Body of pancreas (tissue), 4 donors: ENCODE measurements around the gene FAM240A. TPM values are rescaled to one million over a fixed set of nuclear protein-coding genes. Genes with fewer than 3 reads are reported as not detected.
A peak's percentile ranks its signal among the peaks of the same experiment; 100 is the strongest.
"Not testable (repeated sequence)": the region's sequence is repeated elsewhere in the genome, so short reads cannot be mapped to it uniquely, and the experiment has no call there.

ENCODE experiments used
- ATAC-seq: fragments of 150-250 bp; one replicate; pipeline ENCODE4 v1.9.1; 2016
- DNase-seq, 4 donors: peaks; one replicate each; pipeline ENCODE4 v3.0.0-alpha.2; 2019
- H3K27ac ChIP-seq, 4 donors: fragments of 200-600 bp; sonication (generic); 1 replicate in 3 of 4; 2 replicates in 1 of 4; pipeline versions ENCODE4 v1.5.1 to v1.6.1; 2016 to 2019; ENCODE audit warnings: mild to moderate bottlenecking in 1 of 4, mixed read lengths in 1 of 4, moderate library complexity in 1 of 4
- H3K27me3 ChIP-seq, 2 donors: fragments of 200-600 bp; sonication (generic); one replicate each; pipeline ENCODE4 v1.6.0; 2016; ENCODE audit warnings: mild to moderate bottlenecking in 1 of 2
- H3K36me3 ChIP-seq, 2 donors: fragments of 200-600 bp; sonication (generic); replicated peaks in 1 of 2; 2 replicates each; pipeline ENCODE4 v1.5.1; 2016; ENCODE audit warnings: low read depth in 2 of 2; ENCODE audit not compliant: insufficient read depth in 1 of 2
- H3K4me1 ChIP-seq: fragments of 200-600 bp; sonication (generic); one replicate; pipeline ENCODE4 v1.6.0; 2016
- H3K4me3 ChIP-seq, 2 donors: fragments of 200-600 bp; sonication (generic); 1 replicate in 1 of 2; 2 replicates in 1 of 2; pipeline ENCODE4 v1.5.1; 2016 to 2019
- H3K9me3 ChIP-seq, 3 donors: fragments of 200-600 bp; sonication (generic); 1 replicate in 2 of 3; 2 replicates in 1 of 3; pipeline ENCODE4 v1.5.1; 2016
- POLR2A ChIP-seq, 3 donors: fragments of 450-650 bp; IDR thresholded peaks; one replicate each; pipeline ENCODE4 v1.6.1; 2016; ENCODE audit warnings: antibody characterized with exemption in 3 of 3, mild to moderate bottlenecking in 2 of 3
- WGBS, 2 donors: methylation state at CpG; one replicate each; pipeline ENCODE4 v1.1.5; 2017; 5-methylcytosine and 5-hydroxymethylcytosine counted together
- intact Hi-C: fragments of 100-400 bp; cut with DNase I; formaldehyde crosslinking; loops from one replicate; pipeline ENCODE4 v1.15.1; 2023
- total RNA-seq, 2 donors: library from RNA; depleted of rRNA; stranded (reverse); fragments of >200 nt; gene quantifications; one replicate each; pipeline ENCODE4 v1.1.0, GENCODE V29; 2016
- TF ChIP-seq, protein P1 (sequence below), 7 experiments: fragments of 450-650 bp in 4 of 7; fragments of 200-600 bp in 3 of 7; sonication (generic) in 3 of 7; IDR thresholded peaks; one replicate each; pipeline ENCODE4 v1.5.1; 2016 to 2019; ENCODE audit warnings: antibody characterized with exemption in 7 of 7

Gene FAM240A
- total RNA-seq, 2 donors from 2014 or later, result not detected

DNA sequence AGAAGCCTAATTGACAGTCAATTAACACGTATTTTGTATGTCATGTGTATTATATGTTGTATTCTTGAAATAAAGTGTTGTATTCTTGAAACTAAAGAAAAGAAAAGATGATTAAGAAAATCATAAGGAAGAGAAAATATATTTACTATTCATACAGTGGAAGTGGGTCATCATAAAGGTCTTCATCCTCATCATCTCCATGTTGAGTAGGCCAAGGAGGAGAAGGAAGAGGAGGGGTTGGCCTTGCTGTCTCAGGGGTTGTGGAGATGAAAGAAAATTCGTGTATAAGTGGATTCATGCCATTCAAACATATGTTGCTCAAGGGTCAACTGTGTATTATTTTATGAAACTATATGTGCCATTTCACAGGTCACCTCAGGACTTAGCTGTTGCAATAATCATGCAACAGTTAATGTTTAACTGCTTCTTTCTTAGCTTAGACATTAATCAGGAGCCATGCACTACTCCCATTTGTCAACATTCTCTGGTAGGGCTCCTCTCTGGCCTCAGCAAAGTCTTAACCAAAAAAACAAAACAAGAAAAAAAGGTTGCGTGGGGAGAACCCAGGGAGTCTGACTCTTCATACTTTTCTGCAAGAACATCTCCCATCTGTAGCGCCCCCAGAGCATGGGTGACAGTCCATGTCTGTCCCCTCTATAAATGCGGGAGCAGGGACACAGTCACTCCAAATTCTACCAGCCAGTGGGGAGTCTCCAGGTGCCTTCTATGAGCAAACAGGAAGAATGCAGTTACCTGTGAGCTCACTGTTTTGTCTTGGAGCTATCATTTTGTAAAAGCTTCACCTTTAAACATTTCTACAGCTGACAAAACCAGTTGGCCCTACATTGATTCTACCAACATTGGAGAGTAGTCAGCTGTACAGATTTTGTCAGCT lies 26.3 kb upstream of the FAM240A start:
- intact Hi-C loops, result no loop called here
- Histone ChIP-seq H3K4me3 (no peak overlapping the region), H3K27me3 (no peaks in the 10 kb centered on the region), H3K9me3 (no peaks in the 10 kb centered on the region), H3K36me3 (no peaks in the 10 kb centered on the region), H3K27ac (peak overlapping the region in 3 of 4 donors; percentile 59 to 76 (median 72)), H3K4me1 (peaks cover 25% of the 10 kb centered on the region)
- whole genome bisulfite sequencing, 2 donors, result 47 to 48% methylated on average over 5 of the region's 5 CpGs
- DNase-seq, result peak; percentile 25 to 49 (median 34)
- TF ChIP-seq, protein P1, sequence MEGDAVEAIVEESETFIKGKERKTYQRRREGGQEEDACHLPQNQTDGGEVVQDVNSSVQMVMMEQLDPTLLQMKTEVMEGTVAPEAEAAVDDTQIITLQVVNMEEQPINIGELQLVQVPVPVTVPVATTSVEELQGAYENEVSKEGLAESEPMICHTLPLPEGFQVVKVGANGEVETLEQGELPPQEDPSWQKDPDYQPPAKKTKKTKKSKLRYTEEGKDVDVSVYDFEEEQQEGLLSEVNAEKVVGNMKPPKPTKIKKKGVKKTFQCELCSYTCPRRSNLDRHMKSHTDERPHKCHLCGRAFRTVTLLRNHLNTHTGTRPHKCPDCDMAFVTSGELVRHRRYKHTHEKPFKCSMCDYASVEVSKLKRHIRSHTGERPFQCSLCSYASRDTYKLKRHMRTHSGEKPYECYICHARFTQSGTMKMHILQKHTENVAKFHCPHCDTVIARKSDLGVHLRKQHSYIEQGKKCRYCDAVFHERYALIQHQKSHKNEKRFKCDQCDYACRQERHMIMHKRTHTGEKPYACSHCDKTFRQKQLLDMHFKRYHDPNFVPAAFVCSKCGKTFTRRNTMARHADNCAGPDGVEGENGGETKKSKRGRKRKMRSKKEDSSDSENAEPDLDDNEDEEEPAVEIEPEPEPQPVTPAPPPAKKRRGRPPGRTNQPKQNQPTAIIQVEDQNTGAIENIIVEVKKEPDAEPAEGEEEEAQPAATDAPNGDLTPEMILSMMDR (IDR thresholded peaks at IDR 0.05), result peak in 1 of 7 experiments; percentile 7
- no peak for TF ChIP-seq POLR2A (IDR thresholded peaks at IDR 0.05)
- ATAC-seq, result peak; percentile 99

DNA sequence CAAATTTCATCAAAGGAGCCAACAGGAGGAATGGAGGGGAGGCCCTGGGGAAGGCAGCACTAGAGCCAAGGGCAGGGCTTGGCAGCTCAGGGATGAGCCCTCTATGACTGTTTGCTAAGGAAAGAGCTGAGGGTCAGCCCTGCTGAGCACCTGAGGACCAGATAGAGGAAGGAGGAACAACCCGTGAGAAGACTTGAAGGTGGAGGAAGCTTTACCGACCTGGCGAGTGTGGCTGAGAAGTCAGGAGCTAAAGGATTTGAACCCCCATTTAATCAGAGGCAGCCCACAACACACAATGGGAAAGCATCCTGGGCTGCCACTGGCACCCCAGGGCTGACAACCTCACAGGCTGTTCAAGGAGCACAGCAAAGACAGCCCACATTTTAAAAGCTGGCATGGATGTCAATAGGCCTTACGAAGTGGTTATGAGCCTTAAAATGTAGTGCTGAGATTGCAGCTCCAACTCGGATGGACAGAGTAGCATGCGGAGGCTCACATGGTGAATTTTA lies 25.5 kb upstream of the FAM240A start:
- no peaks in the 10 kb centered on the region for H3K27me3 ChIP-seq
- WGBS, 2 donors, result 80 to 85% methylated on average over 4 to 6 of the region's 6 CpGs
- H3K4me1 ChIP-seq, result peaks cover 25% of the 10 kb centered on the region
- intact Hi-C loops, result no loop called here
- peak overlapping the region in 3 of 4 donors; percentile 59 to 76 (median 72) for H3K27ac ChIP-seq
- TF ChIP-seq POLR2A (IDR thresholded peaks at IDR 0.05), result no peak
- TF ChIP-seq, protein P1 (IDR thresholded peaks at IDR 0.05), result no peak
- ATAC-seq, result peak; percentile 8
- no peak overlapping the region for H3K4me3 ChIP-seq
- H3K36me3 ChIP-seq, result no peaks in the 10 kb centered on the region
- no peaks in the 10 kb centered on the region for H3K9me3 ChIP-seq
- no peak for DNase-seq

DNA sequence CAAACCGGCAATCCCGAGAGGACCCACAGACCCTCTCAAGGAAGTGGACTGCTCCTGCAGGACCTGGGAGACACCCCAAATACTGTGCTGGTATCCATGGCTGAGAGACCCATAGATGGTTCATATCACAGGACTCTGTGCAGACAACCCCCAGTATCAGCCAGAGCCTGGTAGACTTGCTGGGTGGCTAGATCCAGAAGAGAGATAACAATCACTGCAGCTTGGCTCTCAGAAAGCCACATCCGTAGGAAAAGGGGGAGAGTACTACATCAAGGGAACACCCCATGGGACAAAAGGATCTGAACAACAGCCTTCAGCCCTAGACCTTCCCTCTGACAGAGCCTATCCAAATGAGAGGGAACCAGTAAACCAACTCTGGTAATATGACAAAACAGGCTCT lies 25.1 kb upstream of the FAM240A start:
- H3K4me3 ChIP-seq, H3K36me3 ChIP-seq, H3K27me3 ChIP-seq, H3K27ac ChIP-seq, intact Hi-C loops, H3K9me3 ChIP-seq, DNase-seq, ATAC-seq: not testable (repeated sequence)
- peaks cover 25% of the 10 kb centered on the region for H3K4me1 ChIP-seq
- WGBS, 2 donors, result 61 to 63% methylated on average over 3 of the region's 3 CpGs

DNA sequence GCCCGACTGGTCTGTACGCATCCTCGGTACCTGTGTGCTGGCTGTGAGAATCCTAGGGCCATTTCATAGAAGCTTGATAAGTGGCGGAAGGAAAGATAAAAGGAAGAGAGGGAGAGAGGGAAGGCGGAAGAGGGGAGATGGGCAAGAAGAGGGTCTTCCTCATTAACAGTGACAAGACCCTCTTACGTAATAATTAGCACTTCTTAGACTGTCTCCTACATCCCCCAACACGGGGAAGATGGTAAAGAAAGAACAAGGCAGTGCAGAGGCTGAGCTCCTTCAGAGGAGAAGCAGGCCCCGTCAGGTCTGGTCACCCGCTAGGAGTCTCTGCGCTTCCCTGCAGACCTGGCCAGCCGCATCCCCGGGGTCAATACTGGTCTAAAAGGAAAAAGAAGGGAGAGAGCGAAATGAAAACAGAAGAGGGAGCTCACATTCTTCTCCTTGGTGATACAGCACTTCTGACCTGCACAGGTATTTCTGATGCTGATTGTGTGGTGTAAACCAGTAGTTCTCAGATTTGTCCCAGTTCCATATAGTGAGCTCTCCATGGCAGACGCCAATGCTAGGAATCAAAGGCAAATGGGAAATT lies 19.0 kb upstream of the FAM240A start:
- no peaks in the 10 kb centered on the region for H3K9me3 ChIP-seq
- no peak overlapping the region for H3K27ac ChIP-seq
- 83 to 86% methylated on average over 14 of the region's 14 CpGs for WGBS, 2 donors
- H3K27me3 ChIP-seq, result no peaks in the 10 kb centered on the region
- intact Hi-C loops, result no loop called here
- no peaks in the 10 kb centered on the region for H3K36me3 ChIP-seq
- no peak for TF ChIP-seq POLR2A (IDR thresholded peaks at IDR 0.05)
- TF ChIP-seq, protein P1 (IDR thresholded peaks at IDR 0.05), result no peak
- DNase-seq, result no peak
- no peaks in the 10 kb centered on the region for H3K4me1 ChIP-seq
- no peak overlapping the region for H3K4me3 ChIP-seq
- no peak for ATAC-seq

DNA sequence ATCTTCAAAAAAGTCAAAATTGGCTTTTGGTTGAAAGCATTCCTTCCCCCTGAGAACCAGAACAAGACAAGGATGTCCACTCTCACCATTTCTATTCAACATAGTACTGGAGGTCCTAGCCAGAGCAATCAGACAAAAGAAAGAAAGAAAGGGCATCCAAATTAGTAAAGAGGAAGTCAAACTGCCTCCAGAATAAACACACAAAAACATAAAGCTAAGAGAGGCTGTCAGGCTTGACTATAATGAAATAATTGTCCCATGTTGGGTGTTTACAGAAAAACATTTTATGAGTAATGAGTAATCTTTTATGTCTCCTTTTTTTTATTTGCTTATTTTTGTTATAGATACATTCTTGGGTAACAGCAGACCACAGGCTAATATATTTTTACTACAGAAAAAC lies 18.3 kb upstream of the FAM240A start:
- Histone ChIP-seq H3K9me3 (no peaks in the 10 kb centered on the region), H3K4me1 (no peaks in the 10 kb centered on the region), H3K27ac (no peak overlapping the region), H3K4me3 (no peak overlapping the region), H3K36me3 (no peaks in the 10 kb centered on the region), H3K27me3 (no peaks in the 10 kb centered on the region)
- no peak for TF ChIP-seq POLR2A (IDR thresholded peaks at IDR 0.05)
- TF ChIP-seq, protein P1 (IDR thresholded peaks at IDR 0.05), result no peak
- DNase-seq, result no peak
- no peak for ATAC-seq
- intact Hi-C loops, result no loop called here
